ENCODE results near the gene DOCK1. TPM values are rescaled to one million over a fixed set of nuclear protein-coding genes. Genes with fewer than 3 reads are reported as not detected.

DOCK1 gene
- total RNA-seq, 1 donor from 2014 or later, result 57.8 TPM

DNA sequence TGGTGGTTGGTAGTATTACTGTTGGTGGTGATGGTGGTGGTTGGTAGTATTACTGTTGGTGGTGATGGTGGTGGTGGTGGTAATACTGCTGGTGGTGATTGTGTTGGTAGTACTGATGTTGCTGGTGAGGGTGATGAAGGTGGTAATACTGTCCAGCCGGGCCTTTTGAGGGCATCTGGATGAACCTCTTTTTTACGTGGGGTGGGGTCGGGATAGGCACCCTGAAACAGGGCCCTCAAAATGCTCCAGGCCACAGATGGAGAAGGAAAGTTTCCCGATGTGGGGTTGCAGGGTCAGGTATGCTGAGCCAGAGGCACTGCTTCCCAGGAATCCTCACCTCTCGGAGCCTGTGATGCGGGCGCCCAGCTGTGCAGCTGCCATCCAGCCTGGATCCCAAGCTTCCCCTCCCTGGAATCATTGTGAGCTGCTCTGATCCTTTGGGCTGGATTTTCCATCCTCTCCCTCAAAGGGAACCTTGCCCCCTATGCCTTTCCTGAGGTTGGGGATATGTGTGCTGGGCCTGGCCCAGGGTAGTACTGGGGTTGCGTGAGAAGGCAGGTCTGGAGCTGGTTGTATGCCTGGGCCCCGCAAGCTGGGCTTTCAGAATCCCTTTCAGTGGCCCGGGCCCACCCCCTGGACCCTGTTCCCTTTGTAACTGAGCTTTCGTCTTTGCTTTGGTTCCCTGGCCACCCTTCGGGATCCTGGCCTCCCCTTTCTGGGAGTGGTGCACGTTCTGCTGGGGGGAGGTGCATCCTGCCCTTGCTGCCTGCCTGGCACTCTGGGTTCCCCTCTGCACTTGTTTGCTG lies 43.3 kb downstream of the DOCK1 start:
- TF ChIP-seq, protein P1, sequence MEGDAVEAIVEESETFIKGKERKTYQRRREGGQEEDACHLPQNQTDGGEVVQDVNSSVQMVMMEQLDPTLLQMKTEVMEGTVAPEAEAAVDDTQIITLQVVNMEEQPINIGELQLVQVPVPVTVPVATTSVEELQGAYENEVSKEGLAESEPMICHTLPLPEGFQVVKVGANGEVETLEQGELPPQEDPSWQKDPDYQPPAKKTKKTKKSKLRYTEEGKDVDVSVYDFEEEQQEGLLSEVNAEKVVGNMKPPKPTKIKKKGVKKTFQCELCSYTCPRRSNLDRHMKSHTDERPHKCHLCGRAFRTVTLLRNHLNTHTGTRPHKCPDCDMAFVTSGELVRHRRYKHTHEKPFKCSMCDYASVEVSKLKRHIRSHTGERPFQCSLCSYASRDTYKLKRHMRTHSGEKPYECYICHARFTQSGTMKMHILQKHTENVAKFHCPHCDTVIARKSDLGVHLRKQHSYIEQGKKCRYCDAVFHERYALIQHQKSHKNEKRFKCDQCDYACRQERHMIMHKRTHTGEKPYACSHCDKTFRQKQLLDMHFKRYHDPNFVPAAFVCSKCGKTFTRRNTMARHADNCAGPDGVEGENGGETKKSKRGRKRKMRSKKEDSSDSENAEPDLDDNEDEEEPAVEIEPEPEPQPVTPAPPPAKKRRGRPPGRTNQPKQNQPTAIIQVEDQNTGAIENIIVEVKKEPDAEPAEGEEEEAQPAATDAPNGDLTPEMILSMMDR (IDR thresholded peaks at IDR 0.05), result no peak
- Mint-ChIP-seq H3K36me3 (ENCODE audit: low read depth) (no peaks in the 10 kb centered on the region), H3K27ac (ENCODE audit: unreplicated experiment) (no peak overlapping the region), H3K27me3 (ENCODE audit: low read depth) (no peaks in the 10 kb centered on the region), H3K4me3 (ENCODE audit: unreplicated experiment) (no peak overlapping the region), H3K4me1 (ENCODE audit: low read depth) (no peaks in the 10 kb centered on the region), H3K9me3 (ENCODE audit: low read depth) (no peaks in the 10 kb centered on the region)
- DNase-seq (ENCODE audit: low spot score), result no peak

DNA sequence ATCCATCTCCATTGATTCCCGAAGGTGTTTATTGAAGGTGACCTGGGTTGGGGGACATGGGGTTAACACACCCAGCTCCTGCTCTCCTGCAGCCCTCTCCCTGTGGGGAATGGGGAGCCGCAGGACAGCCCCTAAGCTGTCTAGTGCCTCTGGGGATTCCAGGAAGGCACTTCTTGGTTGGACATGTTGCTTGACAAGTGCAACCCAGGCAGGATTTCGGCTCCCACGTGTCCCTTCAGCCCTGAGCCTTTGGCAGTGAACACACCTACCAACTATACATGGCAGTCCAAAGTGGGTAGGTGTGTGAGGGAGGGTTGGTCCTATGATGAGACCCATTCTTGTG lies 43.9 kb downstream of the DOCK1 start:
- no peak for DNase-seq (ENCODE audit: low spot score)
- Mint-ChIP-seq H3K27ac (ENCODE audit: unreplicated experiment) (no peak overlapping the region), H3K4me3 (ENCODE audit: unreplicated experiment) (no peak overlapping the region), H3K4me1 (ENCODE audit: low read depth) (no peaks in the 10 kb centered on the region), H3K9me3 (ENCODE audit: low read depth) (no peaks in the 10 kb centered on the region), H3K36me3 (ENCODE audit: low read depth) (no peaks in the 10 kb centered on the region), H3K27me3 (ENCODE audit: low read depth) (no peaks in the 10 kb centered on the region)
- TF ChIP-seq, protein P1 (IDR thresholded peaks at IDR 0.05), result no peak

DNA sequence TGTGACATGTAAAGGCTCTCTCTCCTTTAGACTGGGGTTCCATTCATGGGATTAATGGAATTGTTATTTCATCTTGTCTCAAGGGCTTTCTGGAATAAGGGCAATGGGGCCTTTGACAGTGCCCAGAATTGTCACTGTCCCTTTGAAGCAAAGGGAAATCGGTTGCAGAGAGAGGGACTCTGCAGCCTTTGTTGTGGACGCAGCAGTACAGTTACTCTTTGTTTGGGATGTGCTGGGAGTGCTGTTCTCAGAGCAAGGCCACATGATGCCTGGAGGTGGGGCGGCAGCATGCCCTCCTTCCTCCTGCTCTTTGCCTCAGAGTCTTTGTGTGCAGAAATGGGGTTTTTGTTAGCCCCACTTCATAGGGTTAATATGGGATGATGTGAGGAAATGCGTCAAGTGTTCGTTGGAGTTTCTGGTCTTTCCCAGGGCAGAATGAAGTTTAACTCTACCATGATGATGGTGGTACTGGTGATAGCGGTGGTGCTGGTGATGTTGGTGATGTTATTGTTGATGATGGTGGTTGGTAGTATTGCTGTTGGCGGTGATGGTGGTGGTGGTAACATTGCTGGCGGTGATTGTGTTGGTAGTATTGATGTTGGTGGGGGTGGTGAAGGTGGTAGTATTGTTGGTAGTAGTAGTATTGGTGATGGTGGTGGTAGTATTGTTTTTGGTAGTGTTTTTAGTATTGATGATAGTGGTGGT lies 45.3 kb downstream of the DOCK1 start:
- TF ChIP-seq, protein P1 (IDR thresholded peaks at IDR 0.05), result no peak
- H3K36me3 Mint-ChIP-seq (ENCODE audit: low read depth), result no peaks in the 10 kb centered on the region
- H3K27ac Mint-ChIP-seq (ENCODE audit: unreplicated experiment), result no peak overlapping the region
- no peaks in the 10 kb centered on the region for H3K9me3 Mint-ChIP-seq (ENCODE audit: low read depth)
- no peaks in the 10 kb centered on the region for H3K27me3 Mint-ChIP-seq (ENCODE audit: low read depth)
- no peak overlapping the region for H3K4me3 Mint-ChIP-seq (ENCODE audit: unreplicated experiment)
- DNase-seq (ENCODE audit: low spot score), result no peak
- no peaks in the 10 kb centered on the region for H3K4me1 Mint-ChIP-seq (ENCODE audit: low read depth)

DNA sequence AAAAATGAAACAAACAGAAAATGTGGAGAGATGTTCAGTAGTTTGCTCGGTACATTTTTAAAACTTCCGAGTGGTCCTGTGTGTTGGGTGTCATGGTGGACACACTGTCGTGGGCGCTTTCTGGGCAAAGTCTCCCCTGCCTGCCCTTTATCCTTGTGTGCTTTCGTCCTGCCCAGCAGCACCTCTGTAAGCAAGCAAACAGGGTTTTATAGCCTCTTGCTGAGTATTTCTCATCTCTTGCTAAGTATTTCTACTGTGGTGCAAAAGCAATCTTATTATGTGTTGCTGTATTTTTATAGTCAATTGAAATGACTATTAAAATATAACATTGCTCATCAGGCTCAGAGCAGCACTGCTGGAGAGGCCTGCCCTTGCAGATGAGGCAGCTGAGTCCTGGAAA lies 48.7 kb downstream of the DOCK1 start:
- no peaks in the 10 kb centered on the region for H3K36me3 Mint-ChIP-seq (ENCODE audit: low read depth)
- no peak for DNase-seq (ENCODE audit: low spot score)
- TF ChIP-seq, protein P1 (IDR thresholded peaks at IDR 0.05), result no peak
- no peaks in the 10 kb centered on the region for H3K9me3 Mint-ChIP-seq (ENCODE audit: low read depth)
- no peaks in the 10 kb centered on the region for H3K4me1 Mint-ChIP-seq (ENCODE audit: low read depth)
- no peak overlapping the region for H3K27ac Mint-ChIP-seq (ENCODE audit: unreplicated experiment)
- H3K27me3 Mint-ChIP-seq (ENCODE audit: low read depth), result no peaks in the 10 kb centered on the region
- no peak overlapping the region for H3K4me3 Mint-ChIP-seq (ENCODE audit: unreplicated experiment)

DNA sequence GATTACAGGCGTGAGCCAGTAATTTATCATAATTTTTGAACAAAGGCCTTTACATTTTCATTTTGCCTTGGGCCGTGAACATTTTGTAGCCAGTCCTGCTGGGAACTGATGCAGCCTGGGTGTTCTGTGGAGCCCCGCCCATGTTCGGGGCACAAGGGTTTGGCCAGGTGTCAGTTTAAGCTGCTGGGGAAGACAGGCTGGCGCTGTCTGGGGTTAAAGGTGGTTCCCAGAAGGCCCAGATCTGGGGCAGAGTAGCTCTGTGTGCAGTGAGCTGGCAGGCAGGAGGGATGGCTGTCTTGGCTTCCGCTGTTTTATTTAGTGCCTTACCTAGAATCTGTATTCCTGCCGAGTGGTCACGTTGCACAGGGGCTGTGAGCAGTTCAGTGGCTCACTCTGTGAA lies 50.2 kb downstream of the DOCK1 start:
- Mint-ChIP-seq H3K9me3 (ENCODE audit: low read depth) (no peaks in the 10 kb centered on the region), H3K36me3 (ENCODE audit: low read depth) (no peaks in the 10 kb centered on the region), H3K27me3 (ENCODE audit: low read depth) (no peaks in the 10 kb centered on the region), H3K4me1 (ENCODE audit: low read depth) (no peaks in the 10 kb centered on the region), H3K4me3 (ENCODE audit: unreplicated experiment) (no peak overlapping the region), H3K27ac (ENCODE audit: unreplicated experiment) (no peak overlapping the region)
- no peak for DNase-seq (ENCODE audit: low spot score)
- TF ChIP-seq, protein P1 (IDR thresholded peaks at IDR 0.05), result no peak
